CD8-positive, alpha-beta memory T cell (primary cell): ENCODE results near the gene RASL11A. TPM values are rescaled to one million over a fixed set of nuclear protein-coding genes. Genes with fewer than 3 reads are reported as not detected.
"Not testable (repeated sequence)": the region's sequence is repeated elsewhere in the genome, so short reads cannot be mapped to it uniquely, and the experiment has no call there.

Experiments used
- CTCF ChIA-PET: fragments of 350-600 bp; sonication (Branson Sonifier 250); formaldehyde crosslinking; loops from one replicate; lab custom pipeline; 2021; ENCODE audit warnings: antibody characterized with exemption; lab: Charles Lee
- POLR2A ChIA-PET: fragments of 350-600 bp; sonication (Branson Sonifier 250); formaldehyde crosslinking; loops from one replicate; lab custom pipeline; 2021; ENCODE audit warnings: antibody characterized with exemption; lab: Charles Lee
- DNase-seq, 5 donors: peaks; one replicate each; pipeline versions ENCODE4 v3.0.0 to v3.0.0-alpha.2; 2020 to 2022; ENCODE audit warnings: mixed read lengths in 1 of 5
- H3K27ac ChIP-seq: one replicate; pipeline ENCODE4 v1.7.0; 2013; ENCODE audit warnings: low read depth, mild to moderate bottlenecking, low read length, moderate library complexity
- H3K27me3 ChIP-seq: 2 replicates; pipeline ENCODE4 v1.7.0; 2013; ENCODE audit warnings: low read length, mild to moderate bottlenecking; ENCODE audit not compliant: insufficient read depth, poor library complexity, severe bottlenecking
- H3K36me3 ChIP-seq: 2 replicates; pipeline ENCODE4 v1.7.0; 2013; ENCODE audit warnings: mild to moderate bottlenecking, low read length, moderate library complexity; ENCODE audit not compliant: insufficient read depth
- H3K4me1 ChIP-seq: 2 replicates; pipeline ENCODE4 v1.7.0; 2013; ENCODE audit warnings: mild to moderate bottlenecking, low read length, moderate library complexity; ENCODE audit not compliant: insufficient read depth
- H3K4me3 ChIP-seq: 2 replicates; pipeline ENCODE4 v1.7.0; 2013; ENCODE audit warnings: mild to moderate bottlenecking, low read length
- H3K9me3 ChIP-seq: 2 replicates; pipeline ENCODE4 v1.7.0; 2013; ENCODE audit warnings: mild to moderate bottlenecking, low read length
- H3K27ac Mint-ChIP-seq, 8 donors: one replicate each; pipeline ENCODE4 v1.8.0; 2020 to 2021; ENCODE audit warnings: mixed read lengths in 8 of 8, mild to moderate bottlenecking in 6 of 8, inconsistent platforms in 3 of 8, moderate library complexity in 3 of 8
- H3K27me3 Mint-ChIP-seq, 2 donors: one replicate each; pipeline ENCODE4 v1.8.0; 2020 to 2021; ENCODE audit warnings: mixed read lengths in 2 of 2, mild to moderate bottlenecking in 1 of 2, moderate library complexity in 1 of 2
- H3K36me3 Mint-ChIP-seq, 3 donors: one replicate each; pipeline ENCODE4 v1.8.0; 2020 to 2021; ENCODE audit warnings: mixed read lengths in 3 of 3, inconsistent platforms in 1 of 3, mild to moderate bottlenecking in 1 of 3
- H3K4me1 Mint-ChIP-seq, 3 donors: one replicate each; pipeline ENCODE4 v1.8.0; 2020 to 2021; ENCODE audit warnings: mixed read lengths in 3 of 3, inconsistent platforms in 1 of 3, mild to moderate bottlenecking in 1 of 3
- H3K4me3 Mint-ChIP-seq, 7 donors: one replicate each; pipeline ENCODE4 v1.8.0; 2020 to 2021; ENCODE audit warnings: mixed read lengths in 7 of 7, mild to moderate bottlenecking in 6 of 7, moderate library complexity in 4 of 7, inconsistent platforms in 2 of 7
- H3K9me3 Mint-ChIP-seq, 5 donors: one replicate each; pipeline ENCODE4 v1.8.0; 2020 to 2022; ENCODE audit warnings: mixed read lengths in 5 of 5, mild to moderate bottlenecking in 3 of 5, moderate library complexity in 2 of 5, inconsistent platforms in 1 of 5
- polyA plus RNA-seq: library from polyadenylated mRNA; unstranded; fragments of 300-500 nt; fragmentation: Illumina TruSeq; gene quantifications from one replicate; pipeline ENCODE4 v1.2.3, GENCODE V29; 2021
- total RNA-seq, 2 experiments: library from RNA; stranded (reverse); gene quantifications; one replicate each; pipeline ENCODE4 v1.2.3, GENCODE V29; 2021

The RASL11A gene
- total and polyA plus RNA-seq, 3 experiments from 2014 or later: 0.75 to 6.3 (median 5.3) TPM

DNA sequence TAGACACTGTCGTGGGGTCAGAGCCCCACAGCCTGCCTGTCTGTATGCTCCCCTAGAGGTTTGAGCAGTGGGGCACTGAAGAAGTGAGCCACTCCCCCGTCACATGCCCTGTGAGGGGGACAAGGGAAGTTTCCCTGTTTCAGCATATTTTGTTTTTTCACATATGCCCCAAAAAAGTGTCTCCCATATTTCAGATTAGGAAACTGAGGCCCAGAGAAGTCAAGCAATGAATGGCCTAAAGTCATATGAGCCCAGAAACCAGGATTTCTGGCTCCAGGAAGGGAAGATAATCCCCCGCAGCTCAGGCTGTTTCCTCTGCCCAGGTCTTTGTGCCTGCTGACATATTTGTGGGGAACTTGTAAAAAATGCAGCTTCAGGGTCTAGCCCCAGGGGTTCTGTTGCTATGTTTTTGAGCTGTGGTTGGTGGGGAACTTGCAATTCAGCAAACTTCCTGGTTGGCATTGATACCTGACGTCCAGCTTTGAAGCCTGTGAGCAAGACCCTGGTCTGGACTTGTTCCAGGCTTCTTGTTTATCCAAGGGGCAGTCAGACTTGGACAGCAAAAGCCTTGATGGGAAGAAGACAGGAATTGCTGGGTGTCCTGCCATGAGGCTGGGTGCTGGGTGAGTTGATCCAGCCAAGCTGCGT lies 9.5 kb downstream of the RASL11A start:
- no peaks in the 10 kb centered on the region for H3K27me3 ChIP-seq
- H3K9me3 ChIP-seq: no peaks in the 10 kb centered on the region
- H3K27ac ChIP-seq: no peak overlapping the region
- Mint-ChIP-seq H3K27me3 (peaks cover 17 to 40% of the 10 kb centered on the region in 2 donors), H3K36me3 (no peaks in the 10 kb centered on the region), H3K9me3 (peaks cover 0 to 2% (median 0%) of the 10 kb centered on the region in 5 donors), H3K4me1 (no peaks in the 10 kb centered on the region), H3K27ac (no peak overlapping the region), H3K4me3 (no peak overlapping the region)
- ChIA-PET CTCF (interaction anchor here (1.4 kb wide), 1 partner anchor 10 kb away, joined by 4 read pairs; the partner anchor contains the start of gene RASL11A), POLR2A (no interaction called here)
- DNase-seq: no peak
- no peaks in the 10 kb centered on the region for H3K4me1 ChIP-seq
- no peaks in the 10 kb centered on the region for H3K36me3 ChIP-seq
- H3K4me3 ChIP-seq: no peak overlapping the region

DNA sequence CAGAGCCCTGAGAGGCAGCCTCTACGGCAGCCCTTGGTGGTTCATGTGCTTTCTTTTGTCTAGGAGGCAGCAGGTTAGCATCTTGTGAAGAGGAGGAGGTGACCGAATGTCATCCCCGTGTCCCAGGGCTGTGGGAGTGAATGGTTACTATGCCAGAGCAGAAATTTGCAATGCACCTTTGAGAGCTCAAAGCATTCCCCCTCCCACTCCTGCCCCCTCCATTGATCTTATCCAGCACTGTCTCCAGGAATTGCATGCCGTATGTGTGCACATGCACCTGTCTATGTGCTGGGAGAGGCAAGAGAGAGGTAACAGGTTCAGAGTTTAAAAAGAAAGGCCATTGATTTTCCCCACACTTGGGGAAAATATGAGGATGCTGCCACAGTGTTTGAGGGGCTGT lies 10.2 kb downstream of the RASL11A start:
- Histone ChIP-seq H3K27ac (no peak overlapping the region), H3K4me3 (no peak overlapping the region), H3K36me3 (no peaks in the 10 kb centered on the region), H3K9me3 (no peaks in the 10 kb centered on the region), H3K4me1 (no peaks in the 10 kb centered on the region), H3K27me3 (no peaks in the 10 kb centered on the region)
- H3K27ac Mint-ChIP-seq: peak overlapping the region in 1 of 8 donors; percentile 43
- H3K9me3 Mint-ChIP-seq: no peaks in the 10 kb centered on the region
- POLR2A ChIA-PET: no interaction called here
- CTCF ChIA-PET: interaction anchor here (1.4 kb wide), 1 partner anchor 10 kb away, joined by 4 read pairs; the partner anchor contains the start of gene RASL11A
- no peak overlapping the region for H3K4me3 Mint-ChIP-seq
- peaks cover 20 to 39% of the 10 kb centered on the region in 2 donors for H3K27me3 Mint-ChIP-seq
- H3K36me3 Mint-ChIP-seq: no peaks in the 10 kb centered on the region
- no peaks in the 10 kb centered on the region for H3K4me1 Mint-ChIP-seq
- no peak for DNase-seq

DNA sequence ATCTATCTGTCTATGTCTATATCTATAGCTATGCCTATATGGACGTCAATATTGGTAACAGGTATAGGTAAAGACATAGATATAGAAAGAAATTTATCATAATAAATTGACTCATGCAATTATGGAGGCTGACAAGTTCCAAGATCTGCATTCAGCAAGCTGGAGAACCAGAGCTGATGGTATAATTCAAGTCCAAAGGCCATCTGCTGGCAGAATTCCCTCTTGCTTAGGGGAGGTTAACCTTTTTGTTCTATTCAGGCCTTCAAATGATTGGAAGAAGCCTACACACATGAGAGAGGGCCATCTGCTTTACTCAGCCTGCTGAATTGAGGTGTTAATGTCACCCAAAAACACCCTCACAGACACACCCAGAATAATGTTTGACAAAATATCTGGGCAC lies 10.8 kb downstream of the RASL11A start:
- ChIA-PET CTCF (interaction anchor here (0.9 to 1.4 kb wide), 2 partner anchors 11 to 296 kb away, joined by 3 to 4 read pairs; partner anchors contain the start of gene RASL11A), POLR2A (no interaction called here)

DNA sequence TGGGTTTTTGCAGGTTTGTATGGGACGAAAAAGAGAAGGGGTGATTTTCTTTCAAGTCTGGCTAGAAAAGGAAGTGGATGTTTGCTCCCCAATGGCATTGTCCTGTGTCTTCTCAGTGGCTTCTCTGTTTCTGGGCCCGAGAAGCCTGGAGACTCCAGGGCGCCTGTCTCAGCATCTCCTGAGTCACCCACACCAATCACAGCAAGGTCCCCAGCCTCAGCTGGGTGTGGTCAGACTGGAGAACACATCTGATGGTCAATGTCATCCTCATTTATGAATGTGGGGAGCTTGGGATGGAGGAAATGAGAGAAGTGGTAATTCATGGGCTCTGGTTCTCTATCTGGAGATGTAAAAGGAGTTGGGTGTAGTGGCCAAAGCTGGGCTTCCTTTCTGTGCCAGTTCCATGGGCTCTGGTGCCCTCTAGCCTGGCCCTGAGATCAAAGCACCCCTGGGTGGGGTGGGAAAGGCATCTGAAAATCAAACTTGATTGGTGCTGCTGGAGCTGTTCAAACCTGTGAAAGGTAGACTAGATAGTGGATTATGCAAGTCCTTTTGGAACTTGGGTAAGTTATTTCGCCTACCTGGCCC lies 13.4 kb downstream of the RASL11A start:
- Histone ChIP-seq H3K4me1 (no peaks in the 10 kb centered on the region), H3K27ac (no peak overlapping the region), H3K9me3 (no peaks in the 10 kb centered on the region), H3K27me3 (no peaks in the 10 kb centered on the region), H3K36me3 (no peaks in the 10 kb centered on the region), H3K4me3 (no peak overlapping the region)
- ChIA-PET POLR2A (no interaction called here), CTCF (interaction anchor here (1.1 kb wide), 2 partner anchors 12 to 298 kb away, joined by 4 read pairs; no protein-coding TSS in a partner anchor)
- Mint-ChIP-seq H3K36me3 (no peaks in the 10 kb centered on the region), H3K9me3 (no peaks in the 10 kb centered on the region), H3K4me3 (no peak overlapping the region), H3K27ac (no peak overlapping the region), H3K4me1 (no peaks in the 10 kb centered on the region), H3K27me3 (peaks cover 8 to 21% of the 10 kb centered on the region in 2 donors)
- no peak for DNase-seq

More for the DNA sequence above, 10.8 kb downstream of the RASL11A start:
- Histone ChIP-seq H3K9me3 (no peaks in the 10 kb centered on the region), H3K27me3 (no peaks in the 10 kb centered on the region), H3K36me3 (no peaks in the 10 kb centered on the region), H3K4me3 (no peak overlapping the region), H3K27ac (no peak overlapping the region), H3K4me1 (no peaks in the 10 kb centered on the region)
- no peak overlapping the region for H3K4me3 Mint-ChIP-seq
- no peak for DNase-seq
- H3K27ac Mint-ChIP-seq: no peak overlapping the region
- H3K27me3 Mint-ChIP-seq: peaks cover 17 to 33% of the 10 kb centered on the region in 2 donors
- no peaks in the 10 kb centered on the region for H3K4me1 Mint-ChIP-seq
- H3K9me3 Mint-ChIP-seq: no peaks in the 10 kb centered on the region
- H3K36me3 Mint-ChIP-seq: no peaks in the 10 kb centered on the region

DNA sequence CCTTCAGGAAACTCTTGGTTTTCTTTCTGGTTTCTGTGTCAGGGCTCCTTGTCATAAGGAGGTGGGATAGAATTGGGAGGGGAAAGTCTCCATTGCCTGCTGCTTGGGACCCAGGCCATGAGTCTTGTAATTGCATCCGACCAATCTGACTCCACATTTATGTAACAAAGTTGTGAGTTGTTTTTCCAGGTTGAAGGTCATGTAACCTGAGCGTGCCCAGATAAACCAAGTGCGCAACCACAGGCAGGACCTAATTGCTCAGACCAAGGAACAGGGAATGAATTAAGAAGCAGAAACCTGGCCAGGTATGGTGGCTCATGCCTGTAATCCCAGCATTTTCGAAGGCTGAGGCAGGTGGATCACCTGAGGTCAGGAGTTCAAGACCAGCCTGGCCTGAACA lies 17.8 kb downstream of the RASL11A start:
- H3K9me3 Mint-ChIP-seq: no peaks in the 10 kb centered on the region
- no peaks in the 10 kb centered on the region for H3K27me3 ChIP-seq
- POLR2A ChIA-PET: no interaction called here
- H3K36me3 Mint-ChIP-seq: no peaks in the 10 kb centered on the region
- peaks cover 7 to 15% of the 10 kb centered on the region in 2 donors for H3K27me3 Mint-ChIP-seq
- H3K4me3 Mint-ChIP-seq: no peak overlapping the region
- no peak for DNase-seq
- no peaks in the 10 kb centered on the region for H3K36me3 ChIP-seq
- H3K27ac ChIP-seq: no peak overlapping the region
- H3K9me3 ChIP-seq: no peaks in the 10 kb centered on the region
- H3K4me3 ChIP-seq: no peak overlapping the region
- peaks cover 11% of the 10 kb centered on the region for H3K4me1 ChIP-seq
- peaks cover 4 to 6% (median 5%) of the 10 kb centered on the region in 3 donors for H3K4me1 Mint-ChIP-seq
- CTCF ChIA-PET: interaction anchor here (1.0 kb wide), 1 partner anchor 303 kb away, joined by 3 read pairs; no protein-coding TSS in a partner anchor
- H3K27ac Mint-ChIP-seq: no peak overlapping the region

- H3K4me1 ChIP-seq: peaks cover 19% of the 10 kb centered on the region
- no peak for DNase-seq
- no peak overlapping the region for H3K27ac ChIP-seq
- no peak overlapping the region for H3K4me3 ChIP-seq
- no peaks in the 10 kb centered on the region for H3K9me3 ChIP-seq
- Mint-ChIP-seq H3K27me3 (peaks cover 6 to 11% of the 10 kb centered on the region in 2 donors), H3K9me3 (no peaks in the 10 kb centered on the region), H3K4me1 (peaks cover 11 to 13% (median 12%) of the 10 kb centered on the region in 3 donors), H3K27ac (no peak overlapping the region), H3K36me3 (no peaks in the 10 kb centered on the region), H3K4me3 (no peak overlapping the region)
- ChIA-PET CTCF (interaction anchor here (1.0 to 1.6 kb wide), 2 partner anchors 10 to 304 kb away, joined by 3 to 4 read pairs; no protein-coding TSS in a partner anchor), POLR2A (no interaction called here)
- H3K36me3 ChIP-seq: no peaks in the 10 kb centered on the region
- H3K27me3 ChIP-seq: no peaks in the 10 kb centered on the region
Measured at GRCh38 chr13:27289011-27289665, 18.5 kb downstream of the RASL11A start.

GRCh38 chr13:27290715-27291114 lies 20.1 kb downstream of the RASL11A start:
- H3K4me1 ChIP-seq: peaks cover 29% of the 10 kb centered on the region
- ChIA-PET CTCF (no interaction called here), POLR2A (no interaction called here)
- Mint-ChIP-seq H3K27ac (no peak overlapping the region), H3K4me1 (peaks cover 17 to 21% (median 20%) of the 10 kb centered on the region in 3 donors), H3K27me3 (peaks cover 1 to 7% of the 10 kb centered on the region in 2 donors), H3K9me3 (no peaks in the 10 kb centered on the region), H3K36me3 (no peaks in the 10 kb centered on the region), H3K4me3 (no peak overlapping the region)
- DNase-seq: no peak
- H3K4me3 ChIP-seq: no peak overlapping the region
- no peaks in the 10 kb centered on the region for H3K27me3 ChIP-seq
- no peaks in the 10 kb centered on the region for H3K9me3 ChIP-seq
- H3K27ac ChIP-seq: no peak overlapping the region
- H3K36me3 ChIP-seq: no peaks in the 10 kb centered on the region

- H3K27ac ChIP-seq, H3K9me3 Mint-ChIP-seq, H3K36me3 Mint-ChIP-seq, CTCF ChIA-PET, H3K4me3 Mint-ChIP-seq, H3K4me3 ChIP-seq, H3K27me3 Mint-ChIP-seq, H3K27me3 ChIP-seq, H3K27ac Mint-ChIP-seq, H3K36me3 ChIP-seq, H3K9me3 ChIP-seq, POLR2A ChIA-PET, DNase-seq: not testable (repeated sequence)
- peaks cover 17 to 21% (median 20%) of the 10 kb centered on the region in 3 donors for H3K4me1 Mint-ChIP-seq
- peaks cover 29% of the 10 kb centered on the region for H3K4me1 ChIP-seq
Measured at GRCh38 chr13:27291967-27292366, 21.3 kb downstream of the RASL11A start.
